DMS 273 treated with DMSO at 0.1 percent for 48 hours (cell line): ENCODE results near the gene MSMO1.
"Not testable (repeated sequence)": the region's sequence is repeated elsewhere in the genome, so short reads cannot be mapped to it uniquely, and the experiment has no call there.

ENCODE experiments used
- DNase-seq: peaks from one replicate; lab custom pipeline; 2025; lab: John Stamatoyannopoulos, UW

Gene MSMO1

GRCh38 chr4:165324918-165325304, 2.6 kb upstream of the MSMO1 start:
- DNase-seq: no peak

- no peak for DNase-seq
Observed at GRCh38 chr4:165325732-165326512, 1.5 kb upstream of the MSMO1 start.

GRCh38 chr4:165326831-165327210, 648 bp upstream of the MSMO1 start:
- DNase-seq: no peak

- no peak for DNase-seq
Observed at GRCh38 chr4:165328101-165328425, 594 bp downstream of the MSMO1 start.

GRCh38 chr4:165328708-165329107, 1.2 kb downstream of the MSMO1 start:
- DNase-seq: no peak

GRCh38 chr4:165330071-165330470, 2.6 kb downstream of the MSMO1 start:
- no peak for DNase-seq

GRCh38 chr4:165330666-165331065, 3.2 kb downstream of the MSMO1 start:
- no peak for DNase-seq

- no peak for DNase-seq
Observed at GRCh38 chr4:165331359-165331758, 3.9 kb downstream of the MSMO1 start.

GRCh38 chr4:165331823-165332222, 4.4 kb downstream of the MSMO1 start:
- DNase-seq: no peak

GRCh38 chr4:165332502-165332901, 5.0 kb downstream of the MSMO1 start:
- no peak for DNase-seq

GRCh38 chr4:165335163-165335703, 7.8 kb downstream of the MSMO1 start:
- no peak for DNase-seq

- no peak for DNase-seq
Observed at GRCh38 chr4:165336743-165337142, 9.3 kb downstream of the MSMO1 start.

- DNase-seq: not testable (repeated sequence)
Observed at GRCh38 chr4:165342340-165342739, 14.9 kb downstream of the MSMO1 start.

- no peak for DNase-seq
Observed at GRCh38 chr4:165343353-165344191, 16.1 kb downstream of the MSMO1 start.

GRCh38 chr4:165345666-165346417, 18.4 kb downstream of the MSMO1 start:
- no peak for DNase-seq

GRCh38 chr4:165347647-165348569, 20.4 kb downstream of the MSMO1 start:
- no peak for DNase-seq

- no peak for DNase-seq
Observed at GRCh38 chr4:165351359-165352130, 24.1 kb downstream of the MSMO1 start.

GRCh38 chr4:165355900-165356300, 28.4 kb downstream of the MSMO1 start:
- DNase-seq: peak; percentile 48

GRCh38 chr4:165359506-165359905, 32.0 kb downstream of the MSMO1 start:
- no peak for DNase-seq

GRCh38 chr4:165360041-165360695, 32.7 kb downstream of the MSMO1 start:
- no peak for DNase-seq
